ENCODE measurements around the gene ALOX15B. TPM values are rescaled to one million over a fixed set of nuclear protein-coding genes. Genes with fewer than 3 reads are reported as not detected.

Gene ALOX15B
- total and polyA plus RNA-seq, 3 experiments from 2014 or later = not detected

- H3K36me3 ChIP-seq (ENCODE audit: insufficient read depth, low read length) = no peaks in the 10 kb centered on the region
- POLR2A ChIA-PET = interaction anchor here (0.6 kb wide), 1 partner anchor 35 kb away, joined by 4 read pairs; no protein-coding TSS in a partner anchor
- peaks cover 13% of the 10 kb centered on the region for H3K27me3 ChIP-seq (ENCODE audit: insufficient read depth, low read length, poor library complexity, severe bottlenecking)
Measured at GRCh38 chr17:8015957-8016631, 22.8 kb upstream of the ALOX15B start.

GRCh38 chr17:8016632-8017424, 22.0 kb upstream of the ALOX15B start:
- Histone ChIP-seq H3K9me3 (ENCODE audit: low read length) (no peaks in the 10 kb centered on the region), H3K4me3 (ENCODE audit: low read length) (peak overlapping the region; percentile 51), H3K27me3 (ENCODE audit: insufficient read depth, low read length, poor library complexity, severe bottlenecking) (peaks cover 13% of the 10 kb centered on the region), H3K4me1 (ENCODE audit: insufficient read depth, low read length) (no peaks in the 10 kb centered on the region), H3K27ac (ENCODE audit: low read depth, low read length) (no peak overlapping the region), H3K36me3 (ENCODE audit: insufficient read depth, low read length) (no peaks in the 10 kb centered on the region)
- ChIA-PET POLR2A (interaction anchor here (0.6 kb wide), 1 partner anchor 35 kb away, joined by 4 read pairs; no protein-coding TSS in a partner anchor), CTCF (interaction anchor here (1.8 to 2.2 kb wide), 3 partner anchors 15 to 27 kb away, joined by 4 to 5 read pairs (median 5); partner anchors contain the start of gene GUCY2D)
- peaks cover 6 to 62% of the 10 kb centered on the region in 2 donors for H3K27me3 Mint-ChIP-seq
- H3K4me3 Mint-ChIP-seq = peak overlapping the region; percentile 64 to 82 (median 75)
- H3K36me3 Mint-ChIP-seq = peaks cover 0 to 2% (median 0%) of the 10 kb centered on the region in 3 donors
- DNase-seq = peak in 2 of 5 donors; percentile 21 to 33
- peaks cover 6 to 9% (median 7%) of the 10 kb centered on the region in 3 donors for H3K4me1 Mint-ChIP-seq
- peak overlapping the region in 3 of 8 donors; percentile 11 to 61 (median 26) for H3K27ac Mint-ChIP-seq
- H3K9me3 Mint-ChIP-seq = no peaks in the 10 kb centered on the region

More at GRCh38 chr17:8015957-8016631, 22.8 kb upstream of the ALOX15B start:
- H3K4me1 Mint-ChIP-seq = peaks cover 6 to 9% (median 7%) of the 10 kb centered on the region in 3 donors
- H3K4me3 Mint-ChIP-seq = peak overlapping the region; percentile 64 to 82 (median 75)
- DNase-seq = peak in 1 of 5 donors; percentile 12
- Histone ChIP-seq H3K27ac (ENCODE audit: low read depth, low read length) (no peak overlapping the region), H3K4me3 (ENCODE audit: low read length) (peak overlapping the region; percentile 51), H3K9me3 (ENCODE audit: low read length) (no peaks in the 10 kb centered on the region), H3K4me1 (ENCODE audit: insufficient read depth, low read length) (no peaks in the 10 kb centered on the region)
- H3K27ac Mint-ChIP-seq = no peak overlapping the region
- H3K9me3 Mint-ChIP-seq = no peaks in the 10 kb centered on the region
- CTCF ChIA-PET = interaction anchor here (2.0 kb wide), 1 partner anchor 26 kb away, joined by 5 read pairs; no protein-coding TSS in a partner anchor
- peaks cover 6 to 55% of the 10 kb centered on the region in 2 donors for H3K27me3 Mint-ChIP-seq
- H3K36me3 Mint-ChIP-seq = no peaks in the 10 kb centered on the region

GRCh38 chr17:8018436-8018835, 20.4 kb upstream of the ALOX15B start:
- no peaks in the 10 kb centered on the region for H3K36me3 ChIP-seq (ENCODE audit: insufficient read depth, low read length)
- ChIA-PET POLR2A (no interaction called here), CTCF (interaction anchor here (2.2 kb wide), 1 partner anchor 23 kb away, joined by 5 read pairs; no protein-coding TSS in a partner anchor)
- no peak for DNase-seq
- H3K4me3 Mint-ChIP-seq = no peak overlapping the region
- peaks cover 13% of the 10 kb centered on the region for H3K27me3 ChIP-seq (ENCODE audit: insufficient read depth, low read length, poor library complexity, severe bottlenecking)
- peaks cover 8 to 58% of the 10 kb centered on the region in 2 donors for H3K27me3 Mint-ChIP-seq
- no peaks in the 10 kb centered on the region for H3K9me3 Mint-ChIP-seq
- H3K27ac ChIP-seq (ENCODE audit: low read depth, low read length) = no peak overlapping the region
- no peak overlapping the region for H3K4me3 ChIP-seq (ENCODE audit: low read length)
- H3K9me3 ChIP-seq (ENCODE audit: low read length) = no peaks in the 10 kb centered on the region
- peaks cover 0 to 2% (median 0%) of the 10 kb centered on the region in 3 donors for H3K36me3 Mint-ChIP-seq
- peaks cover 6 to 9% (median 6%) of the 10 kb centered on the region in 3 donors for H3K4me1 Mint-ChIP-seq
- no peaks in the 10 kb centered on the region for H3K4me1 ChIP-seq (ENCODE audit: insufficient read depth, low read length)
- peak overlapping the region in 2 of 8 donors; percentile 50 to 57 for H3K27ac Mint-ChIP-seq

- no peak overlapping the region for H3K27ac ChIP-seq (ENCODE audit: low read depth, low read length)
- ChIA-PET POLR2A (no interaction called here), CTCF (interaction anchor here (1.0 to 2.2 kb wide), 3 partner anchors 9 to 29 kb away, joined by 4 to 5 read pairs (median 4); no protein-coding TSS in a partner anchor)
- no peak overlapping the region for H3K4me3 ChIP-seq (ENCODE audit: low read length)
- Mint-ChIP-seq H3K27me3 (peaks cover 8 to 51% of the 10 kb centered on the region in 2 donors), H3K27ac (no peak overlapping the region), H3K36me3 (peaks cover 0 to 2% (median 0%) of the 10 kb centered on the region in 3 donors), H3K4me1 (peaks cover 6 to 9% (median 6%) of the 10 kb centered on the region in 3 donors), H3K9me3 (no peaks in the 10 kb centered on the region), H3K4me3 (no peak overlapping the region)
- no peaks in the 10 kb centered on the region for H3K9me3 ChIP-seq (ENCODE audit: low read length)
- no peaks in the 10 kb centered on the region for H3K36me3 ChIP-seq (ENCODE audit: insufficient read depth, low read length)
- H3K27me3 ChIP-seq (ENCODE audit: insufficient read depth, low read length, poor library complexity, severe bottlenecking) = peaks cover 13% of the 10 kb centered on the region
- DNase-seq = no peak
- no peaks in the 10 kb centered on the region for H3K4me1 ChIP-seq (ENCODE audit: insufficient read depth, low read length)
Measured at GRCh38 chr17:8019166-8019565, 19.7 kb upstream of the ALOX15B start.

- Histone ChIP-seq H3K4me3 (ENCODE audit: low read length) (no peak overlapping the region), H3K36me3 (ENCODE audit: insufficient read depth, low read length) (no peaks in the 10 kb centered on the region), H3K27ac (ENCODE audit: low read depth, low read length) (no peak overlapping the region), H3K27me3 (ENCODE audit: insufficient read depth, low read length, poor library complexity, severe bottlenecking) (peaks cover 13% of the 10 kb centered on the region), H3K9me3 (ENCODE audit: low read length) (no peaks in the 10 kb centered on the region), H3K4me1 (ENCODE audit: insufficient read depth, low read length) (no peaks in the 10 kb centered on the region)
- peaks cover 0 to 2% (median 0%) of the 10 kb centered on the region in 3 donors for H3K36me3 Mint-ChIP-seq
- H3K9me3 Mint-ChIP-seq = no peaks in the 10 kb centered on the region
- CTCF ChIA-PET = interaction anchor here (1.0 to 2.1 kb wide), 3 partner anchors 8 to 30 kb away, joined by 4 to 5 read pairs (median 4); no protein-coding TSS in a partner anchor
- H3K27ac Mint-ChIP-seq = peak overlapping the region in 1 of 8 donors; percentile 56
- H3K27me3 Mint-ChIP-seq = peaks cover 8 to 50% of the 10 kb centered on the region in 2 donors
- no peak overlapping the region for H3K4me3 Mint-ChIP-seq
- POLR2A ChIA-PET = no interaction called here
- peaks cover 6 to 9% (median 6%) of the 10 kb centered on the region in 3 donors for H3K4me1 Mint-ChIP-seq
- DNase-seq = no peak
Measured at GRCh38 chr17:8019665-8020650, 18.9 kb upstream of the ALOX15B start.

GRCh38 chr17:8020776-8021564, 17.9 kb upstream of the ALOX15B start:
- H3K36me3 Mint-ChIP-seq = peaks cover 0 to 2% (median 0%) of the 10 kb centered on the region in 3 donors
- peaks cover 6 to 46% of the 10 kb centered on the region in 2 donors for H3K27me3 Mint-ChIP-seq
- no peaks in the 10 kb centered on the region for H3K9me3 Mint-ChIP-seq
- Histone ChIP-seq H3K27ac (ENCODE audit: low read depth, low read length) (no peak overlapping the region), H3K4me3 (ENCODE audit: low read length) (no peak overlapping the region), H3K9me3 (ENCODE audit: low read length) (no peaks in the 10 kb centered on the region), H3K27me3 (ENCODE audit: insufficient read depth, low read length, poor library complexity, severe bottlenecking) (peaks cover 13% of the 10 kb centered on the region), H3K4me1 (ENCODE audit: insufficient read depth, low read length) (no peaks in the 10 kb centered on the region), H3K36me3 (ENCODE audit: insufficient read depth, low read length) (no peaks in the 10 kb centered on the region)
- no peak overlapping the region for H3K4me3 Mint-ChIP-seq
- ChIA-PET CTCF (interaction anchor here (1.8 to 2.1 kb wide), 2 partner anchors 11 to 31 kb away, joined by 4 to 5 read pairs; no protein-coding TSS in a partner anchor), POLR2A (no interaction called here)
- H3K4me1 Mint-ChIP-seq = peaks cover 6 to 9% (median 6%) of the 10 kb centered on the region in 3 donors
- H3K27ac Mint-ChIP-seq = peak overlapping the region in 1 of 8 donors; percentile 65
- no peak for DNase-seq
